Cortex of kidney (tissue), 1 donor: Measurements from ENCODE around the gene MPPED2.

Experiments used
- DNase-seq: peaks from one replicate; lab custom pipeline; 2025; lab: John Stamatoyannopoulos, UW

Gene MPPED2

GRCh38 chr11:30586251-30587144 lies at the start of gene MPPED2:
Gene MPPED2 (minus strand): TSS chr11:30586353. CDS start chr11:30580373, 5,980 bp downstream.
- no peak for DNase-seq

- DNase-seq: no peak
Measured at GRCh38 chr11:30635401-30635989, 49.3 kb upstream of the MPPED2 start.

GRCh38 chr11:30631148-30631547 lies 45.0 kb upstream of the MPPED2 start:
- no peak for DNase-seq

- DNase-seq: no peak
Measured at GRCh38 chr11:30619767-30620166, 33.6 kb upstream of the MPPED2 start.

GRCh38 chr11:30617762-30618161 lies 31.6 kb upstream of the MPPED2 start:
- no peak for DNase-seq

GRCh38 chr11:30610628-30611027 lies 24.5 kb upstream of the MPPED2 start:
- no peak for DNase-seq

GRCh38 chr11:30608534-30608933 lies 22.4 kb upstream of the MPPED2 start:
- no peak for DNase-seq

- no peak for DNase-seq
Measured at GRCh38 chr11:30605036-30605605, 19.0 kb upstream of the MPPED2 start.

- DNase-seq: no peak
Measured at GRCh38 chr11:30603357-30603756, 17.2 kb upstream of the MPPED2 start.

GRCh38 chr11:30596832-30597231 lies 10.7 kb upstream of the MPPED2 start:
- DNase-seq: no peak

- DNase-seq: no peak
Measured at GRCh38 chr11:30595934-30596333, 9.8 kb upstream of the MPPED2 start.

- DNase-seq: no peak
Measured at GRCh38 chr11:30594646-30595411, 8.7 kb upstream of the MPPED2 start.

- no peak for DNase-seq
Measured at GRCh38 chr11:30587269-30587812, 1.2 kb upstream of the MPPED2 start.

GRCh38 chr11:30585892-30586250 lies 282 bp downstream of the MPPED2 start:
- no peak for DNase-seq

GRCh38 chr11:30585125-30585891 lies 845 bp downstream of the MPPED2 start:
- no peak for DNase-seq

GRCh38 chr11:30583476-30584280 lies 2.5 kb downstream of the MPPED2 start:
- DNase-seq: no peak

GRCh38 chr11:30582726-30583125 lies 3.4 kb downstream of the MPPED2 start:
- no peak for DNase-seq

GRCh38 chr11:30581675-30582074 lies 4.5 kb downstream of the MPPED2 start:
- no peak for DNase-seq

GRCh38 chr11:30580573-30580972 lies 5.6 kb downstream of the MPPED2 start:
- no peak for DNase-seq

- DNase-seq: no peak
Measured at GRCh38 chr11:30579415-30580175, 6.6 kb downstream of the MPPED2 start.
